Activated gamma-delta T cell (primary cell): ENCODE data around the gene LRBA.

Experiments
- DNase-seq: peaks from one replicate; lab custom pipeline; 2025; lab: John Stamatoyannopoulos, UW

Gene LRBA

GRCh38 chr4:150367326-150367725 is 647.8 kb downstream of the LRBA start:
- DNase-seq: no peak

GRCh38 chr4:150366487-150366999 is 648.5 kb downstream of the LRBA start:
- DNase-seq: no peak

GRCh38 chr4:150363721-150364688 is 651.1 kb downstream of the LRBA start:
- DNase-seq: no peak

GRCh38 chr4:150358691-150359090 is 656.4 kb downstream of the LRBA start:
- DNase-seq: no peak

- DNase-seq: no peak
These were observed 657.3 kb downstream of the LRBA start for GRCh38 chr4:150357829-150358228.

- DNase-seq: no peak
These were observed 659.1 kb downstream of the LRBA start for GRCh38 chr4:150355858-150356455.

GRCh38 chr4:150355418-150355817 is 659.7 kb downstream of the LRBA start:
- DNase-seq: no peak

- DNase-seq: no peak
These were observed 660.8 kb downstream of the LRBA start for GRCh38 chr4:150354214-150354796.

- no peak for DNase-seq
These were observed 667.0 kb downstream of the LRBA start for GRCh38 chr4:150348079-150348478.

- no peak for DNase-seq
These were observed 669.8 kb downstream of the LRBA start for GRCh38 chr4:150345207-150345744.

- no peak for DNase-seq
These were observed 671.3 kb downstream of the LRBA start for GRCh38 chr4:150343796-150344195.

- no peak for DNase-seq
These were observed 672.1 kb downstream of the LRBA start for GRCh38 chr4:150342945-150343344.

- no peak for DNase-seq
These were observed 677.4 kb downstream of the LRBA start for GRCh38 chr4:150337734-150338133.

- no peak for DNase-seq
These were observed 678.2 kb downstream of the LRBA start for GRCh38 chr4:150336676-150337412.

- DNase-seq: no peak
These were observed 682.1 kb downstream of the LRBA start for GRCh38 chr4:150332961-150333360.

GRCh38 chr4:150332086-150332485 is 683.0 kb downstream of the LRBA start:
- DNase-seq: no peak

GRCh38 chr4:150329373-150329772 is 685.7 kb downstream of the LRBA start:
- no peak for DNase-seq

- no peak for DNase-seq
These were observed 686.6 kb downstream of the LRBA start for GRCh38 chr4:150328496-150328895.

- DNase-seq: no peak
These were observed 687.8 kb downstream of the LRBA start for GRCh38 chr4:150327262-150327780.

GRCh38 chr4:150325872-150326271 is 689.2 kb downstream of the LRBA start:
- no peak for DNase-seq
